GM19397 (cell line): ENCODE results near the gene ZNF841.
"Not testable (repeated sequence)": the region's sequence is repeated elsewhere in the genome, so short reads cannot be mapped to it uniquely, and the experiment has no call there.

Experiments
- ATAC-seq: cut with Tn5 transposase; IDR thresholded peaks from one replicate; pipeline ENCODE4 v1.9.1; 2021; ENCODE audit warnings: mild to moderate bottlenecking, moderate library complexity; ENCODE audit not compliant: unreplicated experiment

ZNF841 gene

DNA sequence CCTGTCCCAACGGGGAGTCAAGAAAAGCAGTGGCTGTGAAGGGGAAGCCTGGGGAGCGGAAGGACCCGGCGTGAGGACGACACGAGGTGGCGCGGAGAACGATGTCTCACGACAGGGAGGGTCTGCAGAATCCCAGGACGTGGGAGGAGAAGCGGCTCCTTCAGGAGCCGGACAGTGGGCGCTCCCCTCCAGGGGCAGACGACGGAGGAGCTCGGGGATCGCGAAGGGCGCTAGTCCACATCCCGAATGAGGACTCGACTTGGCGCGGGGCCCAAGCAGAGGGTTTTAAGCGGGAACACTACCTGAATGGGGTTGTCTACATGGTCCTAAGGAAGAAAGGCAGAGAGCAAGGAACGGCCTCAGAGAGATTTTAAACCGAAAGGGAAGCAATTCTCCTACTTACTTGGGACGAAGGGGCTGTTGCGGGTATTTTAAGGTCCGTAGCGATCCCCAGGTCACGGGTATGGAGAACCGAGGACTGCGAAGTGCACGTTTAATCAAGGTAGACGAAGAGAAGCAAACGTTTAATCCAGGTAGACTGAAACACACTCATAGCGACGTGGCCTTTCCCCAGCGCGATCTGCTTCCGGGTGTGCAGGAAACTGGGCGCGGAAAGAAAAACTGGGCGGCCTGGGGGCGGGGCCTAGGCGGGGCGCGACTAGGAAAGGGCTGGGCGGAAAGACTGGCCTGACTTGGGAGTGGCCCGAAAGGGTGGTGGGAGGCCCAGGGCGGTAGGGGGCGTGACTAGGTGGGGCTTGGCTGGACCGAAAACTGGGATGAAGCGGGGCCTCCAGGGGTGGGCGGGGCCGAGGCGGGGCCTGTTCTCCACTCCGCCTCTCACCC is at the start of gene ZNF841:
Gene ZNF841 (minus strand): TSS at position 594 of the 843 bp plus-strand sequence. CDS start 10,964 bp downstream, outside the sequence.
- ATAC-seq = peak; percentile 98

DNA sequence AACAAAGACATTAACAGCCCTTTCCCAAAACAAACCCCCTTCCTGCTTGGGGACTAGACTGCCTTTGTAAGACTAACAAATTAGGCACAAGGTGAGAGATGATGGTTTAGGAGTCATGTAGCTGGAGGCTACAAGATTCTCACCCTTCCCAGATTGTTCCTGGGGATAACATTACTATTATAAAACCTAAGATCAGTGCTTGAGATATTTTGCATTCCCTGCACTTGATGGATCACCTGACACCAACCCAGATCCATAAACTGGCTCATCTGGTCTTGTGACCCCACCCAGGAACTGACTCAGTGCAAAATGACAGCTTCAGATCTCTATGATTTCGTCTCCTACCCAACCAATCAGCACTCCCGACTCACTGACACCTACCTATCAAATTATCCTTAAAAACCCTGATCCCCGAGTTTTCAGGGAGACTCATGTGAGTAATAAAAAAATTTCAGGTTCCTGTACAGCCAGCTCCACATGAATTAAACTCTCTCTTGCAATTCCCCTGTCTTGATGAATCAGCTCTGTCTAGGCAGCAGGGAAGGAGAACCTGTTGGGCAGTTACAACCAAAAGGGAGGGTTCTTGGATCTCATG is 46.5 kb upstream of the ZNF841 start:
- no peak for ATAC-seq

DNA sequence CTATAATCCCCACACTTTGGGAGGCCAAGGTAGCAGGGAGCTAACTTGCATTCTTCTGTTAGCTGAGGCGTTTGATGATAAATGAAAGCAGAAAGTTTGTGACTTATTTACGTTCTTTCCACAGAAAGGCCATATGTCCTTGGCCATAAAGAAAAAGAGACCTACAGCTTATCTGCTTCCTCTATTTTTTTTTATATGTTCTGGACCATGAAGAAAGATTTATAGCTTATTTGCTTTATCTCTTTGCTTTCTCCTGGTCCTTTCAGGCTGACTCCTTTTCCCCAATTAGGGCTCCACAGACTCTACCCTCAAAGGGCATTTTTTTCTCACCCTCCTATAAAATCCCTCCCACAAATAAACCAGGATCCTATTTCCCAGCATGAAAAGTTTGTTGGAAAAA is 45.6 kb upstream of the ZNF841 start:
- no peak for ATAC-seq

- peak; percentile 95 for ATAC-seq
These were observed 44.6 kb upstream of the ZNF841 start for GRCh38 chr19:52140032-52140710.

DNA sequence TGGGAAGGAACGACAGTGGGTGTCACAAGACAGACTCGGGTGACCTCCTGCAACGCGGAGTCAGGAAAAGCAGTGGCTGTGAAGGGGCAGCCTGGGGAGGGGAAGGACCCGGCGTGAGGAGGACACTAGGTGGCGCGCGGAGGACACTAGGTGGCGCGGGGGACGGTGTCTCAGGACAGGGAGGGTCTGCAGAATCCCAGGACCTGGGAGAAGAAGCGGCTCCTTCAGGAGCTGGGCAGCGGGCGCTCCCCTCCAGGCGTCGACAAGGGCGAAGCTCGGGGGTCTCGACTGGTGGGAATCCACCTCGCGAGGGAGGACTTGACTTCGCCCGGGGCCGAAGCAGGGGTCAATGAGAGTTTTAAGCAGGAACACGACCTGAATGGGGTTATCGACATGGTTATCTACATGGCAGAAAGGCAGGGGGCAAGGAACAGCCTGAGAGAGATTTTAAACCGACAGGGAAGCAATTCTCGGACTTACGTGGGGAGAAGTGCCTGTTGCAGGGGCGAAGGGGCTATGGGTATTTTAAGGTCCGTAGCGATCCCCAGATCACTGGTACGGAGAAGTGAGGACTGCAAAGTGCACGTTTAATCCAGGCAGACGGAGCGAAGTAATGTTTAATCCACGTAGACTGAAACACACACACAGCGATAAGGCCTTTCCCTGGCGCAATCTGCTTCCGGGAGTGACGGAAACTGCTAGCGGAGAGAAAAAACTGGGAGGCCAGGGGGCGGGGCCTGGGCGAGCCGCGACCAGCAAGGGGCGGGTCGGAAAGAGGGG is 43.9 kb upstream of the ZNF841 start, which contains the start of gene ZNF616:
Gene ZNF616 (minus strand): TSS at position 687 of the 780 bp plus-strand sequence. CDS start 9,426 bp downstream, outside the sequence.
- peak; percentile 61 for ATAC-seq

- ATAC-seq = no peak
These were observed 43.4 kb upstream of the ZNF841 start for GRCh38 chr19:52138983-52139251.

- no peak for ATAC-seq
These were observed 42.9 kb upstream of the ZNF841 start for GRCh38 chr19:52138278-52138982.

GRCh38 chr19:52120286-52120685 is 24.7 kb upstream of the ZNF841 start:
- ATAC-seq = no peak

GRCh38 chr19:52115526-52116053 is 20.0 kb upstream of the ZNF841 start:
- ATAC-seq = no peak

- no peak for ATAC-seq
These were observed 19.1 kb upstream of the ZNF841 start for GRCh38 chr19:52114691-52115090.

DNA sequence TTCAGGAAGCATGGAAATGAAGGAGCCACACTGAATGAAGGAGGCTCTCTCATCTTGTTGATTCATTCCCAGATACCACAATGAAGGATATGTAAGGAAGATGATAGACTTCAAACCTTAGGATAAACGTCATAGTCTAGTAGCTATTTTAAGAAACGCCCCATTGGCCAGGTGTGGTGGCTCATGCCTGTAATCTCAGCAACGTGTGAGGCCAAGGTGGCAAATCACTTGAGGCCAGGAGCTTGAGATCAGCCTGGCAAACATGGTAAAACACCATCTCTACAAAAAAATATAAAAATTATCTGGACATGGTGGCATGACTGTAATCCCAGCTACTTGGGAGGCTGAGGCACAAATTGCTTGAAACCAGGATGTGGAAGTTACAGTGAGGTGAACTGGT is 17.1 kb upstream of the ZNF841 start:
- ATAC-seq = no peak

DNA sequence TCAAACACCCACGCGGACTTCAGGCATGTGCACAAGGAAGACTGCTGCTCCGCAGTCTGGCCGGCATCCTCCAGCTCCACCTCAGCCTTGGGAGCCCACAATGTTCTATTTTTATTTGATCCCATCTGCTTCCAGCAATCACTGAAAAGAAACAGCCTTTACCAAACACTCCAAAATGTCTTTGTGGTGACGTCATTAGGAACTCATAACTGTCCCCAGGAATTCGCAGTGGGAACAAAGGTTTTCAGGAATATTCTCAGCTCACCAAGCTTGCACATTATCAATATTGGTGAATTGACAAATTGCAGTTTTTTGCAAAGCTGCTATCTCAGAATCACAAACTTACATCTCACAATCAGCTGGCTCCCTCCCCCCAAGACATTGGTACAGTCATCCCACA is 15.2 kb upstream of the ZNF841 start:
- no peak for ATAC-seq

- no peak for ATAC-seq
These were observed 7.2 kb upstream of the ZNF841 start for GRCh38 chr19:52102782-52103181.

- ATAC-seq = no peak
These were observed 6.4 kb upstream of the ZNF841 start for GRCh38 chr19:52101866-52102562.

GRCh38 chr19:52099497-52100138 is 4.1 kb upstream of the ZNF841 start:
- no peak for ATAC-seq

GRCh38 chr19:52096416-52096815 is 851 bp upstream of the ZNF841 start:
- not testable (repeated sequence) for ATAC-seq

DNA sequence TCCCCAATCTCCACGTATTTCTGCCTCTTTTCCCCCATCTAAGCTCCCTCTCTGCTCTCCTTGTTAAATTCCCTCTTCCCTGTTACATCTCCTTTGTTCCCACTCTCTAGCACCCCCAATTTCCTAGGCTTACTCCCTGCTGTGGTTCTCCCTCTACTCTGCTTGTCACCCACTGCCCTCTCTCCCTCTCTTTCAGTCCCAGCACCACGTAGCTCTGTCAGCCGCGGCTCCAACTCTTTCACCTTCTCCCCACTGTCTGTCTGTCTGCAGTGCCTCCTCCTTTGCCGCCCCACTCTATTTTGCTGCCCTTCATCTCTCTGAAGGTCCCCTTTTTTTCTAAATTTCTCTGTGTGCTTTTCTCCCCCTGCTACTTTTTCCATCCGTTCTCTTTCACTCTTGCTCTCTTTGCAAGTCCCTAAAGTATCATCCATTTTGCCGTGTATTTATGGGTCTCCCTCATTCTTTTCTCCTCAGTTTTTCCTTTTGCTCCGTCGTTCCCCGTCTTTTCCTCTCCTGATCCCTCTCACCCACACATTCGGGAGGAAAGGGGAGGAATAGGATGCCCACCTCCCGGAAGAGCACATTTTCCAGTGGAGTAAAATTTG is 937 bp downstream of the ZNF841 start:
- ATAC-seq = no peak

GRCh38 chr19:52086481-52086880 is 9.1 kb downstream of the ZNF841 start:
- ATAC-seq = no peak

DNA sequence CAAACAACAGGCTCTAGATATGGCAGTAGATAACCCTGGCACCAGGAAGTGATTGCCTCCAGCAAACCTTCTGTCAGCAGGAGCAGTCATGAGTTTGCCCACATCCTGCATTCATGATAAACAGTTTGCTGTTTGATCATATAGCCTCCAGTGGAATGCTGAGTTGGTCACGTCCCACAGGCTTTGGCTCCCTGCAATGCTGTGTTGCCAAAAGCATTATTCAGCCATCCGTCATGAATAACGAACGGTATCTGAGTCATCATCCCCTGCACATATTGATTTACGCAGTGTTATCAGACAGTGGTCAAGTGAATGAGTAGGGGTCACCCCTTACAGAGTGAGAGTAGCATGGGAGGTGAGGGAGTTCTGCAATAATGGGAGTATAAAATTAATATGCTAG is 25.1 kb downstream of the ZNF841 start:
- ATAC-seq = no peak
